BLaER1 (cell line): Measurements from ENCODE around the gene APOBR.
"Not testable (repeated sequence)": the region's sequence is repeated elsewhere in the genome, so short reads cannot be mapped to it uniquely, and the experiment has no call there.

ENCODE experiments used
- H3K27ac ChIP-seq: shearing (Covaris generic); formaldehyde crosslinking; 2 replicates; pipeline ENCODE4 v1.8.1; 2022
- H3K27me3 ChIP-seq: shearing (Covaris generic); formaldehyde crosslinking; 2 replicates; pipeline ENCODE4 v1.8.1; 2022
- H3K36me3 ChIP-seq: shearing (Covaris generic); formaldehyde crosslinking; 2 replicates; pipeline ENCODE4 v1.8.1; 2022
- H3K4me1 ChIP-seq: shearing (Covaris generic); formaldehyde crosslinking; 2 replicates; pipeline ENCODE4 v1.8.1; 2022
- H3K4me2 ChIP-seq: shearing (Covaris generic); formaldehyde crosslinking; 2 replicates; pipeline ENCODE4 v1.8.1; 2022
- H3K4me3 ChIP-seq: shearing (Covaris generic); formaldehyde crosslinking; 2 replicates; pipeline ENCODE4 v1.8.1; 2022
- H3K9ac ChIP-seq: shearing (Covaris generic); formaldehyde crosslinking; 2 replicates; pipeline ENCODE4 v1.8.1; 2022
- H3K9me3 ChIP-seq: shearing (Covaris generic); formaldehyde crosslinking; 2 replicates; pipeline ENCODE4 v1.8.1; 2022
- H4K20me1 ChIP-seq: shearing (Covaris generic); formaldehyde crosslinking; 2 replicates; pipeline ENCODE4 v1.8.1; 2022
- Cebpa-rat ChIP-seq: shearing (Covaris generic); IDR thresholded peaks from 2 replicates; pipeline ENCODE4 v1.8.1; 2022

The APOBR gene

GRCh38 chr16:28497861-28498599 lies 3.6 kb downstream of the APOBR start:
- Histone ChIP-seq H3K27ac (peak overlapping the region; percentile 2; the same call in 1 of the 2 replicates), H3K4me2 (no peak overlapping the region)
- TF ChIP-seq Cebpa-rat: no peak

GRCh38 chr16:28498666-28499381 lies 4.4 kb downstream of the APOBR start:
- no peaks in the 10 kb centered on the region for H3K9me3 ChIP-seq
- 0 out of 2 replicates have a peak overlapping the region, but pooled peaks have one; percentile 6 for H3K27ac ChIP-seq
- H4K20me1 ChIP-seq: no peaks in the 10 kb centered on the region
- no peaks in the 10 kb centered on the region for H3K36me3 ChIP-seq
- H3K9ac ChIP-seq: no peak overlapping the region
- 0 out of 2 replicates have a peak overlapping the region, but pooled peaks have one; percentile 40 for H3K4me2 ChIP-seq
- H3K4me3 ChIP-seq: no peak overlapping the region
- H3K4me1 ChIP-seq: peaks cover 45% of the 10 kb centered on the region
- H3K27me3 ChIP-seq: no peaks in the 10 kb centered on the region
- TF ChIP-seq Cebpa-rat: no peak

More at GRCh38 chr16:28497861-28498599, 3.6 kb downstream of the APOBR start:
- no peaks in the 10 kb centered on the region for H3K9me3 ChIP-seq
- no peaks in the 10 kb centered on the region for H3K36me3 ChIP-seq
- no peaks in the 10 kb centered on the region for H3K27me3 ChIP-seq
- peaks cover 48% of the 10 kb centered on the region for H3K4me1 ChIP-seq
- no peak overlapping the region for H3K9ac ChIP-seq
- H3K4me3 ChIP-seq: no peak overlapping the region
- H4K20me1 ChIP-seq: no peaks in the 10 kb centered on the region

- peak overlapping the region; percentile 40 for H3K4me2 ChIP-seq
- no peaks in the 10 kb centered on the region for H3K27me3 ChIP-seq
- peaks cover 38% of the 10 kb centered on the region for H3K4me1 ChIP-seq
- no peak overlapping the region for H3K9ac ChIP-seq
- H4K20me1 ChIP-seq: no peaks in the 10 kb centered on the region
- no peaks in the 10 kb centered on the region for H3K9me3 ChIP-seq
- H3K27ac ChIP-seq: no peak overlapping the region
- TF ChIP-seq Cebpa-rat: no peak
- no peak overlapping the region for H3K4me3 ChIP-seq
- no peaks in the 10 kb centered on the region for H3K36me3 ChIP-seq
Measured at GRCh38 chr16:28499854-28500253, 5.4 kb downstream of the APOBR start.

GRCh38 chr16:28500476-28501180 lies 6.2 kb downstream of the APOBR start:
- not testable (repeated sequence) for H4K20me1 ChIP-seq, H3K27me3 ChIP-seq, H3K9me3 ChIP-seq, H3K36me3 ChIP-seq, H3K9ac ChIP-seq, H3K4me3 ChIP-seq
- Histone ChIP-seq H3K27ac (peak overlapping the region; percentile 49; the same call in 1 of the 2 replicates), H3K4me2 (peak overlapping the region; percentile 40), H3K4me1 (peaks cover 34% of the 10 kb centered on the region)

GRCh38 chr16:28501258-28502232 lies 7.1 kb downstream of the APOBR start:
- Histone ChIP-seq H3K9me3 (no peaks in the 10 kb centered on the region), H3K4me2 (0 out of 2 replicates have a peak overlapping the region, but pooled peaks have one; percentile 40), H3K36me3 (no peaks in the 10 kb centered on the region)

GRCh38 chr16:28502290-28502689 lies 7.8 kb downstream of the APOBR start:
- H4K20me1 ChIP-seq: no peaks in the 10 kb centered on the region

More at GRCh38 chr16:28501258-28502232, 7.1 kb downstream of the APOBR start:
- Histone ChIP-seq H3K9ac (no peak overlapping the region), H3K27me3 (no peaks in the 10 kb centered on the region), H3K4me3 (no peak overlapping the region), H3K27ac (no peak overlapping the region), H4K20me1 (no peaks in the 10 kb centered on the region), H3K4me1 (peaks cover 32% of the 10 kb centered on the region)
- no peak for TF ChIP-seq Cebpa-rat

GRCh38 chr16:28503470-28504259 lies 9.2 kb downstream of the APOBR start:
- Histone ChIP-seq H3K4me2 (no peak overlapping the region), H3K9ac (no peak overlapping the region)

More at GRCh38 chr16:28502290-28502689, 7.8 kb downstream of the APOBR start:
- no peak overlapping the region for H3K9ac ChIP-seq
- TF ChIP-seq Cebpa-rat: no peak
- peaks cover 40% of the 10 kb centered on the region for H3K4me1 ChIP-seq
- no peak overlapping the region for H3K4me3 ChIP-seq
- H3K36me3 ChIP-seq: no peaks in the 10 kb centered on the region
- H3K4me2 ChIP-seq: no peak overlapping the region
- H3K27me3 ChIP-seq: no peaks in the 10 kb centered on the region
- H3K27ac ChIP-seq: no peak overlapping the region
- no peaks in the 10 kb centered on the region for H3K9me3 ChIP-seq

GRCh38 chr16:28504707-28505404 lies 10.4 kb downstream of the APOBR start:
- Histone ChIP-seq H3K36me3 (no peaks in the 10 kb centered on the region), H4K20me1 (no peaks in the 10 kb centered on the region), H3K4me1 (peaks cover 45% of the 10 kb centered on the region), H3K9ac (no peak overlapping the region), H3K4me2 (no peak overlapping the region), H3K27ac (no peak overlapping the region), H3K4me3 (no peak overlapping the region), H3K27me3 (no peaks in the 10 kb centered on the region), H3K9me3 (no peaks in the 10 kb centered on the region)
- no peak for TF ChIP-seq Cebpa-rat

More at GRCh38 chr16:28503470-28504259, 9.2 kb downstream of the APOBR start:
- no peak overlapping the region for H3K4me3 ChIP-seq
- no peaks in the 10 kb centered on the region for H4K20me1 ChIP-seq
- no peak for TF ChIP-seq Cebpa-rat
- no peaks in the 10 kb centered on the region for H3K36me3 ChIP-seq
- no peaks in the 10 kb centered on the region for H3K9me3 ChIP-seq
- peaks cover 54% of the 10 kb centered on the region for H3K4me1 ChIP-seq
- H3K27me3 ChIP-seq: no peaks in the 10 kb centered on the region
- no peak overlapping the region for H3K27ac ChIP-seq
